H1 (cell line): ENCODE data around the gene CIITA. TPM values are rescaled to one million over a fixed set of nuclear protein-coding genes. Genes with fewer than 3 reads are reported as not detected.
A peak's percentile ranks its signal among the peaks of the same experiment; 100 is the strongest.

Experiments used
- ASH2L ChIP-seq: fragments of 200-600, 300-600 bp; sonication (generic); IDR thresholded peaks from one replicate; pipeline ENCODE4 v1.7.1; 2017; ENCODE audit warnings: low read length
- BCL11A ChIP-seq, 2 experiments: IDR thresholded peaks; one replicate each; pipeline ENCODE4 v1.6.1; 2011; ENCODE audit warnings: low read depth in 2 of 2, low read length in 2 of 2, mild to moderate bottlenecking in 2 of 2
- CHD1 ChIP-seq: IDR thresholded peaks from 2 replicates; pipeline ENCODE4 v1.6.1; 2012; ENCODE audit warnings: low read depth, low read length, improper control_type of control experiment
- CREB1 ChIP-seq: IDR thresholded peaks from 2 replicates; pipeline ENCODE4 v1.6.1; 2012; ENCODE audit warnings: inconsistent platforms
- EP300 ChIP-seq, 2 experiments: IDR thresholded peaks; 1 replicate in 1 of 2; 2 replicates in 1 of 2; pipeline ENCODE4 v1.6.1; 2011 to 2012; ENCODE audit warnings: low read depth in 2 of 2, low read length in 2 of 2, mild to moderate bottlenecking in 2 of 2, borderline replicate concordance in 1 of 2, inconsistent platforms in 1 of 2, moderate library complexity in 1 of 2
- EZH2 ChIP-seq: fragments of 200-600 bp; sonication (generic); IDR thresholded peaks from 2 replicates; pipeline ENCODE4 v1.7.1; 2012; ENCODE audit warnings: low read depth, mild to moderate bottlenecking, moderate library complexity, low read length, inconsistent platforms; ENCODE audit not compliant: severe bottlenecking
- NRF1 ChIP-seq: IDR thresholded peaks from 2 replicates; pipeline ENCODE4 v1.6.1; 2011; ENCODE audit warnings: mild to moderate bottlenecking, low read depth, low read length, improper control_type of control experiment
- POLR2A ChIP-seq, 2 experiments: IDR thresholded peaks; 1 replicate in 1 of 2; 2 replicates in 1 of 2; pipeline ENCODE4 v1.6.1; 2011; ENCODE audit warnings: low read depth in 2 of 2, low read length in 2 of 2, mild to moderate bottlenecking in 2 of 2; ENCODE audit errors: control extremely low read depth in 1 of 2
- POLR2AphosphoS5 ChIP-seq: IDR thresholded peaks from 2 replicates; pipeline ENCODE4 v1.6.1; 2011; ENCODE audit warnings: low read depth, low read length
- RAD21 ChIP-seq, 2 experiments: IDR thresholded peaks in 1 of 2; conservative IDR thresholded peaks in 1 of 2; 2 replicates each; pipeline ENCODE4 v1.6.1; 2011; ENCODE audit warnings: low read depth in 2 of 2, low read length in 2 of 2, improper control_type of control experiment in 1 of 2, inconsistent platforms in 1 of 2, mild to moderate bottlenecking in 1 of 2, moderate library complexity in 1 of 2
- SRF ChIP-seq: IDR thresholded peaks from 2 replicates; pipeline ENCODE4 v1.6.1; 2011; ENCODE audit warnings: mild to moderate bottlenecking, low read depth, low read length, moderate library complexity
- TAF7 ChIP-seq: optimal IDR thresholded peaks from 2 replicates; pipeline ENCODE3; 2011; ENCODE audit warnings: low read depth, mild to moderate bottlenecking, inconsistent platforms, low read length, moderate library complexity, borderline replicate concordance
- TEAD4 ChIP-seq: IDR thresholded peaks from 2 replicates; pipeline ENCODE4 v1.6.1; 2012; ENCODE audit warnings: low read depth, low read length, inconsistent platforms, mixed read lengths
- YY1 ChIP-seq: IDR thresholded peaks from 2 replicates; pipeline ENCODE4 v1.6.1; 2011; ENCODE audit warnings: low read depth, mild to moderate bottlenecking, low read length
- polyA plus RNA-seq, 7 experiments: library from polyadenylated mRNA; depleted of rRNA in 3 of 7; stranded (reverse) in 5 of 7; unstranded in 2 of 7; fragments of >200 nt in 5 of 7; fragments of 200-250 nt in 2 of 7; gene quantifications; 1 replicate in 5 of 7; 2 replicates in 1 of 7; 4 replicates in 1 of 7; pipeline versions ENCODE4 v1.2.1 to v1.2.3, GENCODE V29; 2011 to 2013; ENCODE audit warnings: missing spikeins in 2 of 7, mixed read lengths in 2 of 7
- total RNA-seq: library from RNA; stranded (reverse); fragmentation: NEBNext Ultra II Directional; extraction: Animal tissue kit (Norgen Biotek cat#: 25700); gene quantifications from 2 replicates; pipeline ENCODE4 v1.2.1, GENCODE V29; 2021
- TF ChIP-seq, protein P1 (sequence below): IDR thresholded peaks from 2 replicates; pipeline ENCODE4 v1.6.1; 2012; ENCODE audit warnings: inconsistent platforms

CIITA gene
- total and polyA plus RNA-seq, 2 of the 8 experiments (the other 6 are each of a cell fraction or from before 2014, with no cell fraction given) = 0.07 to 0.17 TPM

DNA sequence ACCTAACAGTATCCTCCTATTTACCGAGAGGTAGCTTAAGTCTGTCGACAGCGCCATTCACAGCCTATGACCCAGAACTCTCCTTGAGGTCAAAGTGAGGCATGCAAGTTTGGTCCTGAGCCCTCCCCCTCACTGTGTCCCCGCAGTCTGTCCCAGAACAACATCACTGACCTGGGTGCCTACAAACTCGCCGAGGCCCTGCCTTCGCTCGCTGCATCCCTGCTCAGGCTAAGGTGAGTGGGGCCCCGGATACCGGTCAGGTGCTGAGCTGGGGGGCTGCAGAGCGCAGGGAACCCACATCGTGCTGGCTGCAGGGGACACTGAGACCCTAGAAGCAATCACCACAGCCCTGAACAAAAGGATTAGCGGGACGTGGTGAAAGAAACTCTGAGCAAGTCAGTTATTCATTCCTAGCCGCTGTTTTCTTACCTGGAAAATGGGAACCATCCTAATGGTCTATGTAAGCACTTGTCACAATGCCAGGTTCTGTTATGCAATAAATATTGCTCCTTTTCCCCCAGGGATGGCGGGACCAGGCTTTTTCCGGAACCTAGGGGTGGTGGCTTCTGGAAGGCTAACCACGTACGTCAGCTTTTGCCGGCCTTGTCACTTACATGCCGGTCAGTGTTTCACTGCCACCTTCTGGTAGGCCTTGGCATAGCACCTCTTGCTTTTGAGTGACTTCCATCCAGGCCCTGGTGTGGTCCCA lies 41.4 kb downstream of the CIITA start (continued):
- TF ChIP-seq POLR2A (IDR thresholded peaks at IDR 0.05; ENCODE audit: control extremely low read depth in 1 of 2, low read depth in 2 of 2, low read length in 2 of 2) = no peak
- no peak for TF ChIP-seq EP300 (IDR thresholded peaks at IDR 0.05; ENCODE audit: borderline replicate concordance in 1 of 2, low read depth in 2 of 2, low read length in 2 of 2)
- peak; percentile 96 for TF ChIP-seq RAD21 (IDR thresholded peaks at IDR 0.05 in 1 of 2, conservative IDR thresholded peaks at IDR 0.05 in 1 of 2; ENCODE audit: low read depth in 2 of 2, low read length in 2 of 2)
- no peak for TF ChIP-seq NRF1
- peak; percentile 60; the same call in 1 of the 2 replicates for TF ChIP-seq TEAD4
- no peak for TF ChIP-seq TAF7
- peak; percentile 28; the same call in 1 of the 2 replicates for TF ChIP-seq YY1
- TF ChIP-seq ASH2L = no peak
- TF ChIP-seq CHD1 = no peak
- no peak for TF ChIP-seq SRF
- no peak for TF ChIP-seq POLR2AphosphoS5
- no peak for TF ChIP-seq BCL11A (IDR thresholded peaks at IDR 0.05; ENCODE audit: low read depth in 2 of 2, low read length in 2 of 2)
- peak; percentile 50 for TF ChIP-seq CREB1
- TF ChIP-seq, protein P1, sequence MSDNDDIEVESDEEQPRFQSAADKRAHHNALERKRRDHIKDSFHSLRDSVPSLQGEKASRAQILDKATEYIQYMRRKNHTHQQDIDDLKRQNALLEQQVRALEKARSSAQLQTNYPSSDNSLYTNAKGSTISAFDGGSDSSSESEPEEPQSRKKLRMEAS = 0 out of 2 replicates have a peak, but pooled peaks have one; percentile 26
- no peak for TF ChIP-seq EZH2
